Panc1 (cell line): ENCODE results near the gene CD72. TPM values are rescaled to one million over a fixed set of nuclear protein-coding genes. Genes with fewer than 3 reads are reported as not detected.

Experiments used
- ATAC-seq: fragments of 200-7000 bp; cut with Tn5 transposase; 2 replicates; pipeline ENCODE4 v1.9.1; 2020; ENCODE audit warnings: mild to moderate bottlenecking, moderate library complexity
- BruUV-seq: library from RNA; stranded (reverse); fragments of 400-500 nt; replicated peaks from 2 replicates; lab custom pipeline; 2021; lab: Mats Ljungman, UMichigan
- CTCF ChIA-PET: fragments of 300-600 bp; sonication (Branson Sonifier 250); formaldehyde crosslinking; loops from one replicate; lab custom pipeline; 2022; ENCODE audit warnings: antibody characterized with exemption; lab: Charles Lee
- POLR2A ChIA-PET: fragments of 300-600 bp; sonication (Branson Sonifier 250); formaldehyde crosslinking; loops from one replicate; lab custom pipeline; 2022; ENCODE audit warnings: antibody characterized with exemption; lab: Charles Lee
- DNase-seq: peaks from one replicate; pipeline ENCODE4 v3.0.0-alpha.2; 2010; ENCODE audit warnings: low read depth, low spot score
- H3K27ac ChIP-seq: 2 replicates; pipeline ENCODE4 v1.5.1; 2011; ENCODE audit warnings: mild to moderate bottlenecking, low read length, inconsistent platforms
- H3K27me3 ChIP-seq: fragments of 200-500 bp; sonication (Bioruptor generic); 2 replicates; pipeline ENCODE4 v1.6.0; 2014; ENCODE audit warnings: low read length, inconsistent platforms; ENCODE audit not compliant: control insufficient read depth, insufficient read depth
- H3K36me3 ChIP-seq: fragments of 200-500 bp; sonication (Bioruptor generic); 2 replicates; pipeline ENCODE4 v1.5.1; 2014; ENCODE audit warnings: inconsistent platforms, mild to moderate bottlenecking, low read length, moderate library complexity; ENCODE audit not compliant: control insufficient read depth, insufficient read depth
- H3K4me1 ChIP-seq: 2 replicates; pipeline ENCODE4 v1.5.1; 2011; ENCODE audit warnings: inconsistent platforms, mild to moderate bottlenecking, low read length, moderate library complexity; ENCODE audit not compliant: control insufficient read depth, insufficient read depth
- H3K4me3 ChIP-seq, 2 experiments: 2 replicates each; pipeline ENCODE4 v1.5.1; 2011 to 2012; ENCODE audit warnings: low read depth in 2 of 2, low read length in 2 of 2, mild to moderate bottlenecking in 2 of 2, inconsistent platforms in 1 of 2, moderate library complexity in 1 of 2
- H3K9me3 ChIP-seq: fragments of 200-500 bp; sonication (Bioruptor generic); 2 replicates; pipeline ENCODE4 v1.5.1; 2014; ENCODE audit warnings: low read depth, mild to moderate bottlenecking, inconsistent platforms, low read length, moderate library complexity; ENCODE audit not compliant: control insufficient read depth, insufficient read depth
- CTCF ChIP-seq: fragments of 450-650 bp; IDR thresholded peaks from 2 replicates; pipeline ENCODE4 v1.5.1; 2017; ENCODE audit warnings: mild to moderate bottlenecking
- POLR2AphosphoS5 ChIP-seq: IDR thresholded peaks from 2 replicates; pipeline ENCODE4 v1.6.1; 2012; ENCODE audit warnings: mild to moderate bottlenecking, low read depth, low read length, moderate library complexity
- SIN3A ChIP-seq: IDR thresholded peaks from 2 replicates; pipeline ENCODE4 v1.6.1; 2012; ENCODE audit warnings: low read depth, mild to moderate bottlenecking, low read length, moderate library complexity, borderline replicate concordance; ENCODE audit not compliant: insufficient read depth
- TCF7L2 ChIP-seq: IDR thresholded peaks from 2 replicates; pipeline ENCODE4 v1.6.1; 2011; ENCODE audit warnings: mild to moderate bottlenecking, low read depth, low read length, inconsistent platforms
- in situ Hi-C: cut with HindIII; loops from 2 replicates; pipeline ENCODE4 v1.10.0; 2016; ENCODE audit warnings: low sequenced_read_pairs, low pct_unique_long_range_greater_than_20kb
- intact Hi-C: fragments of 100-400 bp; cut with micrococcal nuclease; formaldehyde crosslinking; loops from one replicate; pipeline ENCODE4 v1.10.0; 2022; ENCODE audit not compliant: unreplicated experiment
- total RNA-seq: library from RNA; stranded (reverse); gene quantifications from one replicate; pipeline ENCODE4 v1.2.1, GENCODE V29; 2021; ENCODE audit not compliant: unreplicated experiment
- TF ChIP-seq, protein P1 (sequence below), 2 experiments: IDR thresholded peaks; 2 replicates each; pipeline ENCODE4 v1.6.1; 2011 to 2012; ENCODE audit warnings: low read depth in 2 of 2, control low read depth in 1 of 2, low read length in 1 of 2, mild to moderate bottlenecking in 1 of 2, moderate library complexity in 1 of 2; ENCODE audit not compliant: insufficient read depth in 1 of 2

Gene CD72
- total RNA-seq, 1 experiment from 2014 or later: 0.72 TPM

GRCh38 chr9:35618854-35619799, 914 bp upstream of the CD72 start:
- POLR2A ChIA-PET: no interaction called here
- CTCF ChIA-PET: no interaction called here
- intact Hi-C loops (no loop called here), in situ Hi-C loops (no loop called here)
- 0 out of 2 replicates have a peak, but pooled peaks cover 5% of the 10 kb centered on the region for H3K27me3 ChIP-seq
- no peaks in the 10 kb centered on the region for H3K4me1 ChIP-seq
- DNase-seq (no peak), ATAC-seq (no peak)
- TF ChIP-seq CTCF: no peak
- TF ChIP-seq POLR2AphosphoS5: no peak
- no peak for TF ChIP-seq TCF7L2
- no peak for TF ChIP-seq SIN3A
- TF ChIP-seq, protein P1, sequence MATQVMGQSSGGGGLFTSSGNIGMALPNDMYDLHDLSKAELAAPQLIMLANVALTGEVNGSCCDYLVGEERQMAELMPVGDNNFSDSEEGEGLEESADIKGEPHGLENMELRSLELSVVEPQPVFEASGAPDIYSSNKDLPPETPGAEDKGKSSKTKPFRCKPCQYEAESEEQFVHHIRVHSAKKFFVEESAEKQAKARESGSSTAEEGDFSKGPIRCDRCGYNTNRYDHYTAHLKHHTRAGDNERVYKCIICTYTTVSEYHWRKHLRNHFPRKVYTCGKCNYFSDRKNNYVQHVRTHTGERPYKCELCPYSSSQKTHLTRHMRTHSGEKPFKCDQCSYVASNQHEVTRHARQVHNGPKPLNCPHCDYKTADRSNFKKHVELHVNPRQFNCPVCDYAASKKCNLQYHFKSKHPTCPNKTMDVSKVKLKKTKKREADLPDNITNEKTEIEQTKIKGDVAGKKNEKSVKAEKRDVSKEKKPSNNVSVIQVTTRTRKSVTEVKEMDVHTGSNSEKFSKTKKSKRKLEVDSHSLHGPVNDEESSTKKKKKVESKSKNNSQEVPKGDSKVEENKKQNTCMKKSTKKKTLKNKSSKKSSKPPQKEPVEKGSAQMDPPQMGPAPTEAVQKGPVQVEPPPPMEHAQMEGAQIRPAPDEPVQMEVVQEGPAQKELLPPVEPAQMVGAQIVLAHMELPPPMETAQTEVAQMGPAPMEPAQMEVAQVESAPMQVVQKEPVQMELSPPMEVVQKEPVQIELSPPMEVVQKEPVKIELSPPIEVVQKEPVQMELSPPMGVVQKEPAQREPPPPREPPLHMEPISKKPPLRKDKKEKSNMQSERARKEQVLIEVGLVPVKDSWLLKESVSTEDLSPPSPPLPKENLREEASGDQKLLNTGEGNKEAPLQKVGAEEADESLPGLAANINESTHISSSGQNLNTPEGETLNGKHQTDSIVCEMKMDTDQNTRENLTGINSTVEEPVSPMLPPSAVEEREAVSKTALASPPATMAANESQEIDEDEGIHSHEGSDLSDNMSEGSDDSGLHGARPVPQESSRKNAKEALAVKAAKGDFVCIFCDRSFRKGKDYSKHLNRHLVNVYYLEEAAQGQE (IDR thresholded peaks at IDR 0.05; ENCODE audit: insufficient read depth in 1 of 2, low read depth in 2 of 2, low read length in 1 of 2): no peak
- no peaks in the 10 kb centered on the region for H3K36me3 ChIP-seq
- BruUV-seq: no TSS peak
- H3K9me3 ChIP-seq: no peaks in the 10 kb centered on the region
- no peak overlapping the region for H3K4me3 ChIP-seq
- no peak overlapping the region for H3K27ac ChIP-seq

DNA sequence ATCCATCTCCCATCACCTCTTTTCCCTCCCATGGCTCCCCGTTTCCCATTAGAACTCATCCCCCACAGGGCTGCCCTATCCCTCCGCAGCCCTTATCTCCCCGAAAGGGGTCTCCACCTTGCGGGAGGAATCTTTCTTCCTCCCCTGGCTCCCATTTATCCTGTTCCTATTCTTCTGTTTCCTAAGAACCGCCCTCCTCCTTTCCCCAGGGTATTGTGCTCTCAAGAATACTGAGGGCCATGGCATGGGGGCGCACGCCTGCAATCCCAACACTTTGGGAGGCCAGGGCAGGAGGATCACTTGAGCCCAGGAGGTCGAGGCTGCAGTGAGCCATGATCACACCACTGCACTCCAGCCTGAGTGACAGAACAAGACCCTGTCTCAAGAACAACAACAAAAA, 665 bp downstream of the CD72 start:
- CTCF ChIA-PET: no interaction called here
- POLR2A ChIA-PET: no interaction called here
- in situ Hi-C loops (no loop called here), intact Hi-C loops (no loop called here)
- Histone ChIP-seq H3K27ac (no peak overlapping the region), H3K27me3 (peaks cover 5% of the 10 kb centered on the region; the same call in 1 of the 2 replicates), H3K36me3 (no peaks in the 10 kb centered on the region), H3K9me3 (no peaks in the 10 kb centered on the region), H3K4me3 (peak overlapping the region in 1 of 2 experiments; percentile 35; a peak in 1 of 4 replicates), H3K4me1 (no peaks in the 10 kb centered on the region)
- BruUV-seq: no TSS peak
- ATAC-seq: no peak
- no peak for DNase-seq
- TF ChIP-seq TCF7L2 (no peak), SIN3A (no peak), CTCF (no peak), POLR2AphosphoS5 (no peak)
- TF ChIP-seq, protein P1 (IDR thresholded peaks at IDR 0.05; ENCODE audit: insufficient read depth in 1 of 2, low read depth in 2 of 2, low read length in 1 of 2): no peak
